IMR-90 (cell line): Measurements from ENCODE around the gene ADCK2.
"Not testable (repeated sequence)": the region's sequence is repeated elsewhere in the genome, so short reads cannot be mapped to it uniquely, and the experiment has no call there.

ENCODE experiments used
- POLR2A ChIP-seq: IDR thresholded peaks from 2 replicates; pipeline ENCODE4 v1.6.1; 2012; ENCODE audit warnings: mild to moderate bottlenecking, low read depth, low read length
- TF ChIP-seq, protein P1 (sequence below): conservative IDR thresholded peaks from 2 replicates; pipeline ENCODE4 v1.5.1; 2012; ENCODE audit warnings: mild to moderate bottlenecking, low read depth, low read length, improper control_type of control experiment

DNA sequence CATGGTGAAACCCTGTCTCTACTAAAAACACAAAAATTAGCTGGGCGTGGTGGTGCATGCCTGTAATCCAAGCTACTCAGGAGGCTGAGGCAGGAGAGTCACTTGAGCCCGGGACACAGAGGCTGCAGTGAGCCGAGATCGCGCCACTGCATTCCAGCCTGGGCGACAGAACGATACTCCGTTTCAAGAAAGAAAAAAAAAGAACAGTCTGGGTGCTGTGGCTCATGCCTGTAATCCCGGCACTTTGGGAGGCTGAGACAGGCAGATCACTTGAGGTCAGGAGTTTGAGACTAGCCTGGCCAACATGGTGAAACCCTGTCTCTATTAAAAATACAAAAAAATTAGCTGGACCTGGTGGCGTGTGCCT lies 47.6 kb upstream of the ADCK2 start:
- TF ChIP-seq, protein P1, sequence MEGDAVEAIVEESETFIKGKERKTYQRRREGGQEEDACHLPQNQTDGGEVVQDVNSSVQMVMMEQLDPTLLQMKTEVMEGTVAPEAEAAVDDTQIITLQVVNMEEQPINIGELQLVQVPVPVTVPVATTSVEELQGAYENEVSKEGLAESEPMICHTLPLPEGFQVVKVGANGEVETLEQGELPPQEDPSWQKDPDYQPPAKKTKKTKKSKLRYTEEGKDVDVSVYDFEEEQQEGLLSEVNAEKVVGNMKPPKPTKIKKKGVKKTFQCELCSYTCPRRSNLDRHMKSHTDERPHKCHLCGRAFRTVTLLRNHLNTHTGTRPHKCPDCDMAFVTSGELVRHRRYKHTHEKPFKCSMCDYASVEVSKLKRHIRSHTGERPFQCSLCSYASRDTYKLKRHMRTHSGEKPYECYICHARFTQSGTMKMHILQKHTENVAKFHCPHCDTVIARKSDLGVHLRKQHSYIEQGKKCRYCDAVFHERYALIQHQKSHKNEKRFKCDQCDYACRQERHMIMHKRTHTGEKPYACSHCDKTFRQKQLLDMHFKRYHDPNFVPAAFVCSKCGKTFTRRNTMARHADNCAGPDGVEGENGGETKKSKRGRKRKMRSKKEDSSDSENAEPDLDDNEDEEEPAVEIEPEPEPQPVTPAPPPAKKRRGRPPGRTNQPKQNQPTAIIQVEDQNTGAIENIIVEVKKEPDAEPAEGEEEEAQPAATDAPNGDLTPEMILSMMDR, result not testable (repeated sequence)
- not testable (repeated sequence) for TF ChIP-seq POLR2A
